ENCODE data around the gene AFMID. TPM values are rescaled to one million over a fixed set of nuclear protein-coding genes. Genes with fewer than 3 reads are reported as not detected.

AFMID gene
- total and polyA plus RNA-seq, 7 donors: 7.4 to 20.8 (median 9.3) TPM

DNA sequence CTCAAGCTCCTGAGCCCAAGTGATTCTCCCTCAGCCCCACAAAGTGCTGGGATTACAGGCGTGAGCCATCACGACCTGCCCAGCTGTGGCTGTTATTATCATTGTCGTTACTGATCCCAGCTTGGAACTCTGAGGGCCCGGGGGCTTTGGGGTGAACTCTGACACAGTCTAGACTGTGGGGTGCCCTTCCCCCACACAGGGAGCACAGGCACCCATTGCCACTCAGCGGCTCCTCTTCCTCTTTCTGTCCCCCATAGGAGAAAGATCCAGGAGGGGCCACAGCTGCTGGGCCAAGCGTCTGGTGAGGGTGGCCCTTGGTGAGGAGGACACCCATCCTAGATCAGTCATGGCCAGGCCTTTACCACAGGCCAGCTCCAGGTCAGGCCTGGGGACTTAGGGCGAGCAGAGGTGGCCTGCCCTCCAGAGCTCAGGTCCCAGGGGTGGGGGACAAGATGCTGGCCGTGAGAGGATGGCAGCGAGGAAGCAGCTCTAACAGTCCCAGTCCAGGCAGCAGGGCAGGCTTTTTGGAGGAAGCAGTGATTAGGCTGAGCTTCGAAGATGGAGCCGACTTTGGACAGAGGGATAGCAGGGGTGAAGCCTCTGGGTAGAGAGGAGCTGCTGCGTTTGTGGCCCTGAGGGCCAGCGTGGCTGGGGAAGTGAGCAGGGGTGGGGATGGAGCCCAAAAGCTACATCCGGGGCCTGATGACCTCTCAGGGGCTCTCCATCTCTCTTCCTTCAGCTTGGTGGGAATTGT is 69.0 kb downstream of the AFMID start:
- Histone ChIP-seq H3K27me3 (ENCODE audit: insufficient read depth in 3 of 3, low read length in 2 of 3) (no peaks in the 10 kb centered on the region), H3K27ac (no peak overlapping the region), H3K4me1 (peaks cover 11% of the 10 kb centered on the region), H3K36me3 (ENCODE audit: insufficient read depth in 1 of 2, low read depth in 1 of 2) (no peaks in the 10 kb centered on the region), H3K4me3 (no peak overlapping the region), H3K9me3 (no peaks in the 10 kb centered on the region)
- TF ChIP-seq CTCF (IDR thresholded peaks at IDR 0.05): no peak
- ATAC-seq (no peak), DNase-seq (no peak)
- intact Hi-C loops (cut with DNase I): no loop called here
- 75 to 80% (median 76%) methylated on average over 14 of the region's 14 CpGs for WGBS, 3 donors

- Histone ChIP-seq H3K27ac (no peak overlapping the region), H3K4me1 (peaks cover 8% of the 10 kb centered on the region), H3K4me3 (no peak overlapping the region), H3K9me3 (no peaks in the 10 kb centered on the region), H3K36me3 (ENCODE audit: insufficient read depth in 1 of 2, low read depth in 1 of 2) (no peaks in the 10 kb centered on the region), H3K27me3 (ENCODE audit: insufficient read depth in 3 of 3, low read length in 2 of 3) (no peaks in the 10 kb centered on the region)
- 57 to 74% (median 69%) methylated on average over 16 to 18 of the region's 18 CpGs for WGBS, 3 donors
- no peak for DNase-seq
- TF ChIP-seq CTCF (IDR thresholded peaks at IDR 0.05): no peak
- ATAC-seq: no peak
- intact Hi-C loops (cut with DNase I): no loop called here
Measured at GRCh38 chr17:78256707-78257591, 69.8 kb downstream of the AFMID start.

Other genes with a start within 250 kb of the AFMID start
- 10 to 100 TPM; 11.4 to 22.4 (median 13.6) TPM for gene TNRC6C, start 228.7 kb upstream of the AFMID start, total RNA-seq
- 1 to 10 TPM; 1.2 to 5.4 (median 1.4) TPM for gene TNRC6C, start 228.7 kb upstream of the AFMID start, polyA plus RNA-seq
- 10 to 100 TPM in 1 of 4 donors, 1 to 10 TPM in 3; 6.1 to 11.0 (median 7.9) TPM for gene TMC6, start 58.6 kb upstream of the AFMID start, total RNA-seq
- 1 to 10 TPM; 2.7 to 3.9 (median 2.8) TPM for gene TMC6, start 58.6 kb upstream of the AFMID start, polyA plus RNA-seq
- gene TMC8, start 56.6 kb upstream of the AFMID start, total RNA-seq: 1 to 10 TPM in 3 of 4 donors, under 1 TPM in 1; 0.89 to 2.8 (median 1.9) TPM
- under 1 TPM; 0.30 to 0.79 (median 0.43) TPM for gene TMC8, start 56.6 kb upstream of the AFMID start, polyA plus RNA-seq
- gene C17orf99, start 41.0 kb upstream of the AFMID start, total RNA-seq: not detected
- gene C17orf99, start 41.0 kb upstream of the AFMID start, polyA plus RNA-seq: not detected
- gene SYNGR2, start 18.8 kb upstream of the AFMID start, total RNA-seq: 100 to 1,000 TPM; 134 to 313 (median 192) TPM
- gene SYNGR2, start 18.8 kb upstream of the AFMID start, polyA plus RNA-seq: 100 to 1,000 TPM in 2 of 3 donors, 10 to 100 TPM in 1; 61.7 to 181 (median 120) TPM
- gene TK1, start 310 bp upstream of the AFMID start, total RNA-seq: 1 to 10 TPM in 3 of 4 donors, under 1 TPM in 1; 0.68 to 3.1 (median 2.3) TPM
- gene TK1, start 310 bp upstream of the AFMID start, polyA plus RNA-seq: 1 to 10 TPM in 2 of 3 donors, under 1 TPM in 1; 0.88 to 1.5 (median 1.1) TPM
- gene BIRC5, start 26.9 kb downstream of the AFMID start, total RNA-seq: under 1 TPM in 2 of 4 donors, not detected in 2; 0.12 to 0.34 TPM
- under 1 TPM; 0.06 to 0.96 (median 0.23) TPM for gene BIRC5, start 26.9 kb downstream of the AFMID start, polyA plus RNA-seq
- not detected for gene TMEM235, start 44.3 kb downstream of the AFMID start, total RNA-seq
- gene TMEM235, start 44.3 kb downstream of the AFMID start, polyA plus RNA-seq: not detected
- 10 to 100 TPM in 3 of 4 donors, 1 to 10 TPM in 1; 8.5 to 43.5 (median 23.6) TPM for gene SOCS3, start 172.7 kb downstream of the AFMID start, total RNA-seq
- 10 to 100 TPM in 1 of 3 donors, 1 to 10 TPM in 2; 5.3 to 24.4 (median 7.5) TPM for gene SOCS3, start 172.7 kb downstream of the AFMID start, polyA plus RNA-seq
- 10 to 100 TPM; 15.0 to 24.2 (median 20.3) TPM for gene PGS1, start 191.3 kb downstream of the AFMID start, total RNA-seq
- 10 to 100 TPM; 10.2 to 16.3 (median 15.5) TPM for gene PGS1, start 191.3 kb downstream of the AFMID start, polyA plus RNA-seq

Measured in psoas muscle (tissue), 8 donors.